Amygdala (tissue), 56 donors: ENCODE measurements around the gene SLC35G6.

Source experiments
- DNase-seq, 56 donors: peaks; one replicate each; lab custom pipeline; 2025; lab: John Stamatoyannopoulos, UW

The SLC35G6 gene

GRCh38 chr17:7497636-7498035 is 16.4 kb downstream of the SLC35G6 start:
- no peak for DNase-seq

DNA sequence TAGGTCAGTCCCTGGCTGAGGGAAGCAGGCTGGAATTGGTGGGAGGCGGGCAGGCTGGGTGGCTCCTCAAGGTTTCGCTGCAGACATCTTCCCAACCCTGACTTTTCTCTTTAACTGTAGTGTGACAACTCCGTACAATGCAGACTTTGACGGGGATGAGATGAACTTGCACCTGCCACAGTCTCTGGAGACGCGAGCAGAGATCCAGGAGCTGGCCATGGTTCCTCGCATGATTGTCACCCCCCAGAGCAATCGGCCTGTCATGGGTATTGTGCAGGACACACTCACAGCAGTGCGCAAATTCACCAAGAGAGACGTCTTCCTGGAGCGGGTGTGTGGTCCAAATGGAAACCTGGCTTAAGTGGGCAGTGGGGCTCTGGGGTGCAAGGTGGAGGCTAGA is 17.9 kb downstream of the SLC35G6 start:
- DNase-seq, result no peak

DNA sequence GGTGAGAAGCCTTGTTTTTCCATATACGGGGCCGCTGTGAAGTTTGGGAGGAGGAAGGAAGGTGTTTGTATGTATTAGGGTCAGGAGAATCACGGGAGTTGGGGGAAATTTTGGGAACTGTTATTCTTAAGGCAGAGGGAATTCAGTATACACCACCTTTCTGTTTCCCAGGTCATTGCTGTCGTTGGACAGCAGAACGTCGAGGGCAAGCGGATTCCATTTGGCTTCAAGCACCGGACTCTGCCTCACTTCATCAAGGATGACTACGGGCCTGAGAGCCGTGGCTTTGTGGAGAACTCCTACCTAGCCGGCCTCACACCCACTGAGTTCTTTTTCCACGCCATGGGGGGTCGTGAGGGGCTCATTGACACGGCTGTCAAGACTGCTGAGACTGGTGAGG is 20.5 kb downstream of the SLC35G6 start:
- no peak for DNase-seq

DNA sequence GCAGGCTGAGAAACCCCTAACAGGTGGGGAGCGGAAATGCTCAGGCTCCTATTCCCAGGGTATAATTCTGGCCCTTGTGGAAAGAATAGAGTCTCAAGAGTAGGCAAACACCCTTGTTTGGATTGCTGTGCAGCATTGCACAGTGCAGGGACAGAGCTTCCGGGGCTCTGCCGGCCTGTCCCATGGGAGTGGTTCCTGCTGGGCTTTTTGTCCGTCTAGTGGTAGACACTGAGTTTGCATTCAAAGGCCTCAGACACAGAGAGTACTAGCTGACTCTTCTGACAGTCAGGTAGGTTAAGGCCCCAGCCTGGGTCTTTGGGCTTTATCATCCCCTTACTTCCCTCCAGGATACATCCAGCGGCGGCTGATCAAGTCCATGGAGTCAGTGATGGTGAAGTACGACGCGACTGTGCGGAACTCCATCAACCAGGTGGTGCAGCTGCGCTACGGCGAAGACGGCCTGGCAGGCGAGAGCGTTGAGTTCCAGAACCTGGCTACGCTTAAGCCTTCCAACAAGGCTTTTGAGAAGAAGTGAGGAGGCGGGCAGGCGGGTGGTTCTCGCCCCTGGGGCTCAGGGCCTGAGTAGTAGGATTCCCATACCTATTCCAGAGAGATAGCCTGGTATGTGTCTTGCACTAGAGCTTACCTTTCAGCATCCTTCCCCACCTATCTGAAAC is 21.1 kb downstream of the SLC35G6 start:
- DNase-seq, result no peak

DNA sequence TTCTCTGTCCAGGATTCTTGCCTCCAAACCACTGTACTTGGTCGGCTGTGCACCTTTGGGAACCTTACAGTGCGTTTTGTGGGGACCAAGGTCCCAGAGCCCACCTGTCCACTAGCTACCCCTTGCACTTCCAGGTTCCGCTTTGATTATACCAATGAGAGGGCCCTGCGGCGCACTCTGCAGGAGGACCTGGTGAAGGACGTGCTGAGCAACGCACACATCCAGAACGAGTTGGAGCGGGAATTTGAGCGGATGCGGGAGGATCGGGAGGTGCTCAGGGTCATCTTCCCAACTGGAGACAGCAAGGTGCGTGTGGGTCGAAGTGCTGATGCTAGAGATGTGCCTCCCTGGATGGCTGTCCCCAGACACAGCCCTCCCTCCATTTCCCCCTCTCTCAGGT is 21.7 kb downstream of the SLC35G6 start:
- DNase-seq, result no peak

DNA sequence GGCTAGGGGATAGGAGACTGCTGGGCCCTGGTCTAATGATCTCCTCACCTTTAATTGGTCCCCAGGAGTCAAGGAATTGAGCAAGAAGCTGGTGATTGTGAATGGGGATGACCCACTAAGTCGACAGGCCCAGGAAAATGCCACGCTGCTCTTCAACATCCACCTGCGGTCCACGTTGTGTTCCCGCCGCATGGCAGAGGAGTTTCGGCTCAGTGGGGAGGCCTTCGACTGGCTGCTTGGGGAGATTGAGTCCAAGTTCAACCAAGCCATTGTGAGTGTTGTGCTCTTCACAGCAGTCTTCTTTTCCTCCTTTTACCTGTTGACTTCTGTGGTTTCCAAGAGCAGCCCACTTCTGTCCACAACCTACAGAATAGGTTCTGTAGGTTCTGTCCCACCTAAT is 22.3 kb downstream of the SLC35G6 start:
- DNase-seq, result no peak

DNA sequence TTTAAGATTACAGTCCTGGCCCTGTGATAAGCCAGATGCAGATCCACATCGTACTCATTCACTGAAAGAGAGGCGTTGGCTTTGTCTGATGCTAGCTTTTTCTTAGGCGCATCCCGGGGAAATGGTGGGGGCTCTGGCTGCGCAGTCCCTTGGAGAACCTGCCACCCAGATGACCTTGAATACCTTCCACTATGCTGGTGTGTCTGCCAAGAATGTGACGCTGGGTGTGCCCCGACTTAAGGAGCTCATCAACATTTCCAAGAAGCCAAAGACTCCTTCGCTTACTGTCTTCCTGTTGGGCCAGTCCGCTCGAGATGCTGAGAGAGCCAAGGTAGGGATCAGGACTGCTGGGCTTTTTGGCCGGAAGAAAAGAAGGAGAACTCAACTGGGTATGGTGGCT is 26.9 kb downstream of the SLC35G6 start:
- no peak for DNase-seq

DNA sequence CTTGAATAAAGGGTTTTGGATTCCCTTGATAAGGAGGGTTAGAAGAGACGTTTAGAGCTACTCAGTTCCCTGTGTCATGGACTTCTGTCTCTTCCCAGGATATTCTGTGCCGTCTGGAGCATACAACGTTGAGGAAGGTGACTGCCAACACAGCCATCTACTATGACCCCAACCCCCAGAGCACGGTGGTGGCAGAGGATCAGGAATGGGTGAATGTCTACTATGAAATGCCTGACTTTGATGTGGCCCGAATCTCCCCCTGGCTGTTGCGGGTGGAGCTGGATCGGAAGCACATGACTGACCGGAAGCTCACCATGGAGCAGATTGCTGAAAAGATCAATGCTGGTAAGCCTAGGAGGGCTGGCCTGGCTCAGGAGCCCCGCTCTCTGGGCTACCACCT is 27.6 kb downstream of the SLC35G6 start:
- DNase-seq, result no peak

DNA sequence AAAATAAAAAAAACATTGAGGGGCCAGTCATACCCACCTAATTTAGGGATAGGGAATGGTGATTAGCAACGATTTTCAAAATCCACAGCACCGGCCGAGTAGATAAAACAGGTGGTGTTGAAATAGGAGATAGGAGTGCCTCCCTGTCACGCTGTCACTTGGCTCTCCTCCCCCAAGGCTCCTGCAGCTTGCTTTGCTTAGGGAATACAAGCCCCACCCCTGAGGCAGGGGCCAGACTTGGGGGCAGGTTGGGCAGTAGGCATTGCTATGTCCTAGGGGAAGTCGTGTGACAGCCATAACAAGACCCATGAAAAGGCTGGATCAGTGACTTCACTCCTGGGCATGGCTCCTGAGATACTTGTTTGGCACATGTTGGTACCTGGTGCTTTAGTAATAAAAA is 28.7 kb downstream of the SLC35G6 start:
- DNase-seq, result no peak

DNA sequence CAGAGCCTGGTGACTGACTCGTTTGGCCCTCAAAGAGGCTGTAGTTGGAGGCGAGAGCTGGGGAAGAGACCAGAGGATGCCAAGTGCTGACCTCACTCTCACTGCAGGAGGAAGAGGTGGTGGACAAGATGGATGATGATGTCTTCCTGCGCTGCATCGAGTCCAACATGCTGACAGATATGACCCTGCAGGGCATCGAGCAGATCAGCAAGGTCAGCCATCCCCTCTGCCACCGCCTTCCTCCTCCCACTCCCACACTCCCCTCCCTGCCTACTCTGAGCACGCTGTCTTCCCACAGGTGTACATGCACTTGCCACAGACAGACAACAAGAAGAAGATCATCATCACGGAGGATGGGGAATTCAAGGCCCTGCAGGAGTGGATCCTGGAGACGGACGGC is 29.9 kb downstream of the SLC35G6 start:
- no peak for DNase-seq

DNA sequence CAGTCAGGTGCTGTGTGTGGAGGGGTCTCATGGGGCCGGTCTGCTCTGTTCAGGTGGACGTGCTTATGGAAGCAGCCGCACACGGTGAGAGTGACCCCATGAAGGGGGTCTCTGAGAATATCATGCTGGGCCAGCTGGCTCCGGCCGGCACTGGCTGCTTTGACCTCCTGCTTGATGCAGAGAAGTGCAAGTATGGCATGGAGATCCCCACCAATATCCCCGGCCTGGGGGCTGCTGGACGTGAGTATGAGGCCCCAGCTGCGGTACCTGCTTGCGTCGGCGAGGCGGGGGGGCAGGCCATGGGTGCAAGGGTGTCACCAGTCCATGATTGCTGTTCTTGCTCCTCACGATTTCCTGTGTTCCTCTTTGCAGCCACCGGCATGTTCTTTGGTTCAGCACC is 30.9 kb downstream of the SLC35G6 start:
- DNase-seq, result no peak

DNA sequence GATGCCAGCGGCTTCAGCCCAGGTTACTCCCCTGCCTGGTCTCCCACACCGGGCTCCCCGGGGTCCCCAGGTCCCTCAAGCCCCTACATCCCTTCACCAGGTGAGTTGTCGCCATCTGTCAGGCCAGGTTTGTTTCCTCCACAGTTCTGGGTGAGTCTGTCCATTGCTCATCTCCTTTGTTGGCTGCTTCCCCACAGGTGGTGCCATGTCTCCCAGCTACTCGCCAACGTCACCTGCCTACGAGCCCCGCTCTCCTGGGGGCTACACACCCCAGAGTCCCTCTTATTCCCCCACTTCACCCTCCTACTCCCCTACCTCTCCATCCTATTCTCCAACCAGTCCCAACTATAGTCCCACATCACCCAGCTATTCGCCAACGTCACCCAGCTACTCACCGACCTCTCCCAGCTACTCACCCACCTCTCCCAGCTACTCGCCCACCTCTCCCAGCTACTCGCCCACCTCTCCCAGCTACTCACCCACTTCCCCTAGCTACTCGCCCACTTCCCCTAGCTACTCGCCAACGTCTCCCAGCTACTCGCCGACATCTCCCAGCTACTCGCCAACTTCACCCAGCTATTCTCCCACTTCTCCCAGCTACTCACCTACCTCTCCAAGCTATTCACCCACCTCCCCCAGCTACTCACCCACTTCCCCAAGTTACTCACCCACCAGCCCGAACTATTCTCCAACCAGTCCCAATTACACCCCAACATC is 31.7 kb downstream of the SLC35G6 start:
- no peak for DNase-seq

DNA sequence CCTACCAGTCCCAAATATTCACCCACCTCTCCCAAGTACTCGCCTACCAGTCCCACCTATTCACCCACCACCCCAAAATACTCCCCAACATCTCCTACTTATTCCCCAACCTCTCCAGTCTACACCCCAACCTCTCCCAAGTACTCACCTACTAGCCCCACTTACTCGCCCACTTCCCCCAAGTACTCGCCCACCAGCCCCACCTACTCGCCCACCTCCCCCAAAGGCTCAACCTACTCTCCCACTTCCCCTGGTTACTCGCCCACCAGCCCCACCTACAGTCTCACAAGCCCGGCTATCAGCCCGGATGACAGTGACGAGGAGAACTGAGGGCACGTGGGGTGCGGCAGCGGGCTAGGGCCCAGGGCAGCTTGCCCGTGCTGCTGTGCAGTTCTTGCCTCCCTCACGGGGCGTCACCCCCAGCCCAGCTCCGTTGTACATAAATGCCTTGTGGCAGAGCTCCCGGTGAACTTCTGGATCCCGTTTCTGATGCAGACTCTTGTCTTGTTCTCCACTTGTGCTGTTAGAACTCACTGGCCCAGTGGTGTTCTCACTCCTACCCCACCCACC is 32.7 kb downstream of the SLC35G6 start:
- peak in 1 of 56 donors; percentile 9 for DNase-seq

DNA sequence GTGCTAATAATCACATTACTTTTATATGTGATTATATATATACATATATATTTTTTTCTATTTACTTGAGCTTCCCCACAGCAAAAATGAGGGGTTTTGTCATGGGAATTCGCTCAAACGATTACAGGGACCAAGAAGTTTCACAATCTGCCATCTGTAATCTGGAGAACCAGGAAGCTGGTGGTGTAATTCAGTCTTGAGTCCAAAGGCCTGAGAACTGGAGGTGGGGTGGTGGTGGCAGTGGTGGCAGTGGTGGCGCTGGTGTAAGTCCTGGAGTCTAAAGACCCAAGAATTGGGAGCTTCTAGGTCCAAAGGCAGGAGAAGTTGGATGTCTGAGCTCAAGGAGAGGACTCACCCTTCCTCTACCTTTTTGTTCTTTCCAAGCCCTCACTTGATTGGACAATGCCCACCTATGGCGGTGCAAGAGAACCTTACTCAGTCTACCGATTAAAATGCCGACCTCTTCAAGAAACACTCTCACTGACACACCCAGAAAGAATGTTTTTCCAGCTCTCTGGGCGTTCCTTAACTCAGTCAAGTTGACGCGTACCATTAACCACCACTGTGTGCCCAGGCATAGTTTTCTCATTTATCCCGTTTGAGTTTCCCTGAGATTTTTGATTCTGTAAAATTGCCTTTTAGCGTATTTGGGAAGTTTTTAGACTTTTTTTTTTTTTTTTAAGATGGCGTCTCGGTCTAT is 34.8 kb downstream of the SLC35G6 start:
- no peak for DNase-seq

DNA sequence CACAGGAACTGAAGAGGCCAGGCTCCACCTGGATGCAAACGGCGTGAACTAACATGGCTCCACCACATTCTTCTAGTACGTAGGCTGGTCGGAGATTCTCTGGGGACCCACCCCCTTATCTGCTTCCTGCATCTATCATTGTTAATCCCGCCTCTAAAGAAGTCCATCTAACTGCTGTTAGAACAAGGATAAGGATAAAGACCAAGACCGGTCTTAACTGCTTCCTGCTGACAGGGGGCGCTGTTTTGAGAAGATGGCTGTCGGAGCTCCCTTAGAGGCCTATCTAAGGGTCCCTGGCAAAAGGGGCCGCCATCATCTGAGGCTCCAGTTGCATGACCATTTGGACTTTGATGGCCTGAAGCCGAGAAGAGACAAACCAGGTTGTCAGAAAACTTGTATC is 41.8 kb downstream of the SLC35G6 start:
- DNase-seq, result peak in 2 of 56 donors; percentile 3 to 8

DNA sequence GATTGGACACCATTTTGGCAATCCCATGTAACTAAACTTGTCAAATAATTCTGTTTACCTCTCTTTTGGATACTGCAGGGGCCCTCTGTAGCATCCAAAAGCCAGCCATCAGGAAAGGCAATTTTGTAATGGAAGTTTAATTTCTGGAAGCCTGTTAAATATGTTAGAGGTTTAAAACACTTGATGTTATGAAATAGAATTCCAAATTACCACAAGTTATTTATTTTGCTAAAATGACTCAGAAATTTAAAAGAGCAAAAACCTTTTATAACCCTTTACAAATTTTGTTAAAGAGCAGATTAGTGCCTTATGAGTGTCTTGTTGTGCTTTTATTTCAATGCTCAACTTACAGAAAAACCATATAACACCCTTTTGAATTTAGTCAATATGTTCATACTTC is 47.6 kb downstream of the SLC35G6 start:
- no peak for DNase-seq

- no peak for DNase-seq
Observed at GRCh38 chr17:7530023-7530900, 49.0 kb downstream of the SLC35G6 start.
